Measurements from ENCODE around the gene HSPB6.
A peak's percentile ranks its signal among the peaks of the same experiment; 100 is the strongest.
"Not testable (repeated sequence)": the region's sequence is repeated elsewhere in the genome, so short reads cannot be mapped to it uniquely, and the experiment has no call there.

The HSPB6 gene

GRCh38 chr19:35756377-35757230, at the start of gene HSPB6:
TSS of gene HSPB6 (minus strand) at chr19:35757029. CDS start at chr19:35757008, 21 bp downstream.
- H3K4me3 Mint-ChIP-seq = peak within 1 kb of the TSS; percentile 93
- DNase-seq (ENCODE audit: low spot score in 2 of 2) = no peak
- H3K9me3 Mint-ChIP-seq = no peaks in the 10 kb centered on the region
- H3K4me1 Mint-ChIP-seq = peaks cover 40% of the 10 kb centered on the region
- H3K36me3 Mint-ChIP-seq = peaks cover 28% of the 10 kb centered on the region
- peak within 1 kb of the TSS; percentile 97 for H3K27ac Mint-ChIP-seq
- ATAC-seq = no peak

- Mint-ChIP-seq H3K27ac (no peak overlapping the region), H3K4me3 (no peak overlapping the region), H3K36me3 (no peaks in the 10 kb centered on the region), H3K9me3 (no peaks in the 10 kb centered on the region), H3K4me1 (peaks cover 20% of the 10 kb centered on the region)
- ATAC-seq = no peak
- DNase-seq (ENCODE audit: low spot score in 2 of 2) = no peak
These were observed 49.8 kb upstream of the HSPB6 start for GRCh38 chr19:35806597-35806996.

- Mint-ChIP-seq H3K4me3 (no peak overlapping the region), H3K27ac (peak overlapping the region; percentile 45), H3K36me3 (no peaks in the 10 kb centered on the region), H3K9me3 (no peaks in the 10 kb centered on the region), H3K4me1 (peaks cover 20% of the 10 kb centered on the region)
- ATAC-seq (no peak), DNase-seq (ENCODE audit: low spot score in 2 of 2) (no peak)
These were observed 48.8 kb upstream of the HSPB6 start for GRCh38 chr19:35805526-35806102.

- H3K9me3 Mint-ChIP-seq = no peaks in the 10 kb centered on the region
- H3K27ac Mint-ChIP-seq = no peak overlapping the region
- no peaks in the 10 kb centered on the region for H3K36me3 Mint-ChIP-seq
- DNase-seq (ENCODE audit: low spot score in 2 of 2) (no peak), ATAC-seq (no peak)
- H3K4me3 Mint-ChIP-seq = no peak overlapping the region
- peaks cover 25% of the 10 kb centered on the region for H3K4me1 Mint-ChIP-seq
These were observed 45.0 kb upstream of the HSPB6 start for GRCh38 chr19:35801828-35802227.

- Mint-ChIP-seq H3K9me3 (no peaks in the 10 kb centered on the region), H3K36me3 (no peaks in the 10 kb centered on the region), H3K4me1 (peaks cover 11% of the 10 kb centered on the region), H3K4me3 (peak overlapping the region; percentile 30), H3K27ac (no peak overlapping the region)
- ATAC-seq (peak; percentile 50), DNase-seq (ENCODE audit: low spot score in 2 of 2) (no peak)
These were observed 40.8 kb upstream of the HSPB6 start for GRCh38 chr19:35797663-35798062.

GRCh38 chr19:35796645-35797542, 40.1 kb upstream of the HSPB6 start:
- Mint-ChIP-seq H3K27ac (no peak overlapping the region), H3K4me3 (peak overlapping the region; percentile 30), H3K9me3 (no peaks in the 10 kb centered on the region), H3K4me1 (peaks cover 11% of the 10 kb centered on the region), H3K36me3 (no peaks in the 10 kb centered on the region)
- DNase-seq (ENCODE audit: low spot score in 2 of 2) (no peak), ATAC-seq (no peak)

- H3K36me3 Mint-ChIP-seq; H3K27ac Mint-ChIP-seq; H3K4me3 Mint-ChIP-seq; DNase-seq (ENCODE audit: low spot score in 2 of 2); H3K9me3 Mint-ChIP-seq; ATAC-seq: not testable (repeated sequence)
- peaks cover 11% of the 10 kb centered on the region for H3K4me1 Mint-ChIP-seq
These were observed 38.7 kb upstream of the HSPB6 start for GRCh38 chr19:35795564-35795963.

GRCh38 chr19:35793381-35794165, 36.7 kb upstream of the HSPB6 start:
- no peaks in the 10 kb centered on the region for H3K9me3 Mint-ChIP-seq
- H3K36me3 Mint-ChIP-seq = no peaks in the 10 kb centered on the region
- H3K27ac Mint-ChIP-seq = no peak overlapping the region
- H3K4me3 Mint-ChIP-seq = no peak overlapping the region
- DNase-seq (ENCODE audit: low spot score in 2 of 2) = no peak
- peaks cover 11% of the 10 kb centered on the region for H3K4me1 Mint-ChIP-seq
- no peak for ATAC-seq

- Mint-ChIP-seq H3K36me3 (no peaks in the 10 kb centered on the region), H3K9me3 (no peaks in the 10 kb centered on the region), H3K4me1 (peaks cover 11% of the 10 kb centered on the region), H3K27ac (peak overlapping the region; percentile 8), H3K4me3 (no peak overlapping the region)
- ATAC-seq (no peak), DNase-seq (ENCODE audit: low spot score in 2 of 2) (no peak)
These were observed 36.1 kb upstream of the HSPB6 start for GRCh38 chr19:35792888-35793287.

GRCh38 chr19:35792312-35792711, 35.5 kb upstream of the HSPB6 start:
- Mint-ChIP-seq H3K27ac (no peak overlapping the region), H3K4me3 (no peak overlapping the region), H3K9me3 (no peaks in the 10 kb centered on the region), H3K4me1 (peaks cover 11% of the 10 kb centered on the region), H3K36me3 (no peaks in the 10 kb centered on the region)
- no peak for DNase-seq (ENCODE audit: low spot score in 2 of 2)
- ATAC-seq = no peak

- no peak overlapping the region for H3K4me3 Mint-ChIP-seq
- no peak for DNase-seq (ENCODE audit: low spot score in 2 of 2)
- H3K9me3 Mint-ChIP-seq = no peaks in the 10 kb centered on the region
- no peaks in the 10 kb centered on the region for H3K36me3 Mint-ChIP-seq
- no peak for ATAC-seq
- H3K4me1 Mint-ChIP-seq = peaks cover 7% of the 10 kb centered on the region
- H3K27ac Mint-ChIP-seq = no peak overlapping the region
These were observed 35.0 kb upstream of the HSPB6 start for GRCh38 chr19:35791814-35792279.

GRCh38 chr19:35790981-35791813, 34.4 kb upstream of the HSPB6 start:
- DNase-seq (ENCODE audit: low spot score in 2 of 2) = no peak
- Mint-ChIP-seq H3K27ac (no peak overlapping the region), H3K4me1 (peaks cover under 1% of the 10 kb centered on the region), H3K9me3 (no peaks in the 10 kb centered on the region), H3K36me3 (no peaks in the 10 kb centered on the region), H3K4me3 (no peak overlapping the region)
- ATAC-seq = peak; percentile 43

- H3K4me1 Mint-ChIP-seq = no peaks in the 10 kb centered on the region
- DNase-seq (ENCODE audit: low spot score in 2 of 2) = no peak
- peak; percentile 6 for ATAC-seq
These were observed 33.4 kb upstream of the HSPB6 start for GRCh38 chr19:35789978-35790944.

More at GRCh38 chr19:35789978-35790944, 33.4 kb upstream of the HSPB6 start:
- Mint-ChIP-seq H3K36me3 (no peaks in the 10 kb centered on the region), H3K27ac (no peak overlapping the region), H3K9me3 (no peaks in the 10 kb centered on the region), H3K4me3 (no peak overlapping the region)

Measured in stimulated activated effector memory CD8-positive, alpha-beta T cell treated with anti-CD3 and anti-CD28 coated beads, Interleukin-12 subunit alpha, Interleukin-12 subunit beta, amount 100 ng/mL, for 72 hours (primary cell).